HG03064 (cell line): Measurements from ENCODE around the gene CHMP1B.
A peak's percentile ranks its signal among the peaks of the same experiment; 100 is the strongest.
"Not testable (repeated sequence)": the region's sequence is repeated elsewhere in the genome, so short reads cannot be mapped to it uniquely, and the experiment has no call there.

Experiments used
- ATAC-seq: cut with Tn5 transposase; IDR thresholded peaks from one replicate; pipeline ENCODE4 v1.9.1; 2021; ENCODE audit warnings: low read depth; ENCODE audit not compliant: unreplicated experiment

Gene CHMP1B

DNA sequence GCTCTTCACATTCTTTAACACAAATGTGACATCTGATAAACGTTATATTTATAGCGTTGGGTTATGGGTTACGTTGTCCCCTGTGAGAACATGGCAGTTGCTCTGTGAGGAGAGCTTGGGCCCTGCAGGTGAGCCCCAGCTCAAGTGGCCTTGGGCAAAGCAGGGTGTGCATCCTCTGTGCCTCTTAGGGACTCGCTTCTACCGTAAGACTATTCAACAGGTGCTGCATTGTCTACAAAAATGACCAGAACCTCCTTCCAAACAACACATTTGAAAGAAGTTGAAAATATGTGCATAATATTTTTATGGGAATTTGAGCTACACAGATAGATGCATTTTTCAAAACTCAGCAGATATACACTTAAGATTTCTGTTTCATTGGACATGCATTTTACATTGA, 16.4 kb upstream of the CHMP1B start:
- no peak for ATAC-seq

DNA sequence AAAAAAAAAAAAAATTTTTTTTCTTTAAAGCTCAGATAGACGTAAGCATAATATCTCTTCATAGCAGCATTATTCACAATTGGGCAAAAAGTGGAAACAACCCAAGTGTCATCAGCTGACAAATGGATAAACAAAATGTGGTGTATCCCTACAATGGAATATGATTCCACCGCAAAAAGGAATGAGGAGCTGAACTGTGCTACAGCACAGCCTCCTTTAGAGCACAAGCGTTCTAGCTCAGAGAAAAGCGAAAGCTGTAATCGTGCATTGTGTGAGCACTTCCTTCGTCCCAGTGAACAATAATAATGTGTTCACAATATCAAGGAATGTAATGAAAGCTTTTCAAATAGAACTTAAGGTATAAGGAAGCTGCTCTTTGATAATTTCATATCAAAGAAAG, 11.7 kb upstream of the CHMP1B start:
- ATAC-seq = no peak

DNA sequence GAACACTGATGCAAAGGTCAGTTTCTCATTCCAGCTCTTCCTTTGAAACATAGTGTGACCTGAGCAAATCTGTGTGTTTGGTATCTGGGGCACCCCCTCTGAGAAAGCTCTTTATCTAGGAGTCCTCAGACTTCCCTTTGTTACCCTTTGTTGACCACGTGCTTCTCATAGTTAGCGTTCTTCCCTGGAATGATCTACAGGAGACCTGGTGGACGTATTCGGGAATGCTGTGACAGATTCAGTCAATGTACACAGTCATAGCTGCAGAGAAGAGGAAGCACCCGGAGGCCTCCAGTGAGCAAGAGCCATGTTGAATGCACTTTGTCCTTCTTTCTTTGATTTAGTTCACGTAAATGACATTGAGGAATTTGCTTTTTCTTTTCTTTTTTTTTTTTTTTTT, 10.7 kb upstream of the CHMP1B start:
- no peak for ATAC-seq

DNA sequence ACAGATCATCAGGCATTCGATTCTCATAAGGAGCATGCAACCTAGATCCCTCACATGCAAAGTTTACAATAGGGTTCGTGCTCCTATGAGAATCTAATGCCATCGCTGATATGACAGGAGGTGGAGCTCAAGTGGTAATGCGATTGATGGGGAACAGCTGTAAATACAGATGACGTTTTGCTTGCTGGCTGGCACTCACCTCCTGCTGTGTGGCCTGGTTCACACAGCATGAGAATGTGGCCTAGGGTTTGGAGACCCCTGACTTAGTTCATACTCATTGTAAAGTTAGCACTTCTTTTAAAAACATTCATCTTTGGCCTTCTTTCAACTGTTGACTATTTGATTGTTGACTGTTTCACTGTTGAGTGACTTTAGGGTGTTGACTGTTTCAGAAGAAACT, 8.7 kb upstream of the CHMP1B start:
- no peak for ATAC-seq

DNA sequence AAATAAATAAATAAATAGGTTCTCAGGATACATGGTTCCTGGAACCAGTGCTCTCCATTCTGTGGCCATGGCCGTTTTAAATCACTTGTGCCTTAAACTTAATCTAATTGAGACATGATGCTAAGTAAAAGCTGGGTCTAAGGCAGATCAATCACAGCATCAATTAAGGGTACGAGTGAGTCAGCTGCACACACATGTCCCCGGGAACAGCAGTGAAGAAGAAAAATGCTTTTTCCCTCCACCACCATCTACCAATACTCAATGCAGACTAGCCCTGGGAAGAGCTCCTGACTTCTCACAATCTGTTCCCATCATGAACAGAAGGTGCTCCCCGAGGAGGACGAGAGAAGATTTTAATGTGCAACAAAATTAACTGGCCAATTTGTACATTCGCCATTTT, 6.8 kb upstream of the CHMP1B start:
- no peak for ATAC-seq

DNA sequence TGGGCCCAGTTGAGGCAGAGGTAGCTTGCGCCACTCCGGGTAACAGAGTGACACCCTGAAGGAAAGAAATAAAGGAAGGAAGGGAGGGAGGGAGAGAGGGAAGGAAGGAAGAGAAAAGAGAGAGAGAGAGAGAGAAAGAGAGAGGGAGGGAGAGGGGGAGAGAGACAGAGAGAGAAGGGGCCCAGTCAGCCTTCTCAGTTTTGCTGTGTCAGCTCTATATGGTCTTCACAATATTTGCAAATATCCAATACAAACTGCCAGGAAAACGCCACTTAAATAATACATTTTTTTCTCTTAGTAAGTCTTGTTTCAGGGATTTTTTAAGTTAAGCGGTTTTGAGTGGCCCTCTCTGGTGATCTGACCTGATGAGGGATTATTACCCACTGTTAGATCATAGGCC, 5.6 kb upstream of the CHMP1B start:
- no peak for ATAC-seq

DNA sequence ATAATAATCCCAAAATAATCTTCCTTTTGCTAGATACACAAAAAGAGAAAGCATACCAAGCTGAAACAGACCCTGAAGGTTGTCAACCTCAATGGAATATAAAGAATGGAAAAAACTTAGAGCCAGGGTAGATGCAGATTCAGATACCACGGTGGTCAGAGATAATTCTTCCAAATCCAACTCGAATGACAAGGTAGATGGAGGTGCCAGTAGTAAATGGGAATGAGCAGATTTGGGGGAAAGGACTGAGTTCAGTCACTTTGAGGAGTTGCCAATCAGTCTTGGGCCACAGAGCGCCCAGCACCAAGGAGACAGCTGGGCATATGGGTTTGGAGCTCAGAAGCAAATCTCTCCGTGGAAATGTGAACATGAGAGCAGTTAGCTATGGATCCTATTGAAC, 3.4 kb upstream of the CHMP1B start:
- ATAC-seq = no peak

DNA sequence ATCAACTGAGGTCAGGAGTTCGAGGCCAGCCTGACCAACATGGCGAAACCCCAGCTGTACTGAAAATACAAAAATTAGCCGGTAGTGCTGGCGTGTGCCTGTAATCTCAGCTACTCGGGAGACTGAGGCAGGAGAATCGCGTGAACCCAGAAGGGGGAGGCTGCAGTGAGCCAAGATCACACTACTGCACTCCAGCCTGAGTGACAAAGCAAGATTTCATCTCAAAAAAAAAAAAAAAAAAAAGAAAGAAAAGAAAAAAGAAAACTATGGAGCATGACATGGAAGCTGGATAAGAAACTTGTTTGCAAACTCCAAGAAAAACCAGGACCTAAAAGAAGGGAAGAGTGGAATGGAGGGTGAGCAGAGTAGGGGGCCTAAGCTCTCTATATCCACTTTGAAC, 1.9 kb upstream of the CHMP1B start:
- ATAC-seq = no peak

DNA sequence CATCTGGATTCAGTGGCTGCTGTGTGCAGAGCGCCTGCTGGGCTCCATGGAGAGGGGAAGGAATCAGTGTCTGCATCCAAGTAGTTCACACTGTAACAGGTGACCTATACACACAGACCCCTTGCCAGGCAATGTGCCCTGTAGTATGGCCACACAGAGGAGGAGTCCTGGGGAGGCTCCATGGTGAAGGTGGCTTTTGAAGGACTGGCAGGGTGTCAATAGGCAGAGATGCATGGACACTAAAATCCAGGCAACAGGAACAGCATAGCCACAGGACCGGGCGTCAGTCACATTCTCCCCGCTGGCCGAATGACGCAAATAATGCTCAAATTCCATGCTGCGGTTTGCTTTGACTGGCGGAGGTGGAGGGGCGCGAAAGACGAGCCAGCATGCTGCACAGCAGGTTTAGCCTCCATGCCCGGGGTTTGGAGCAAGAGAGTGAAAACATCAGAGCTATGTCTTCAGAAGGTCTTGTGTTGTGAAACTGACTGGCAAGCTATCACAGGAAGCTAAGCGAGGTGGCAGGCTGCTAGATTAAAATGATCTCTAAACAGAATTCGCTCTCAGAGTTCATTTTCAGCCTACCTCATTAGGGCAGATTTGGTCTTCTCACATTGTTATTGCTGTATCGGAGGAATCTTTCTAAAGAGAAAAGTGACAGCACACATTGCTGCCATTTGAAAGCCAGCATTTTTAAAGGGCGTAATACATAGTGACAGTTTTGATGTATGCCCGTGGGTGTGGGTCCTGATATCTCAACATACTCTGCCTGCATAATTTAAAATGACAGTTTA, 1.2 kb upstream of the CHMP1B start:
- no peak for ATAC-seq

DNA sequence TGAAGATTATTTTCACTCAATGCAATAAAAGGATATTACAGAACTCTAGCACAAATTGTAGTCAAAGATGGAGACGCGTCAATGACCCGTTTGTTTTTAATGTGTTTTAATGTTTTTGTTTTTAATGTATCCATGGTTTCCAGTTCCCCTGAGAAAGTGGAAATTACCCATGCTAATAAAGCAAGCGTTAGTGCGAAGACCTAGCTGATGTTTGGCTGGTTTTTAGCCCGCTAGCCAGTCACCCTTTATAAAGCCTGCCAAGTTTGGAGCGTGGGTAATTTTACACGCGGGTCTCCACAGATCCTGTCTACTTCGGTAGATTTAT, 430 bp upstream of the CHMP1B start:
- peak; percentile 19 for ATAC-seq

DNA sequence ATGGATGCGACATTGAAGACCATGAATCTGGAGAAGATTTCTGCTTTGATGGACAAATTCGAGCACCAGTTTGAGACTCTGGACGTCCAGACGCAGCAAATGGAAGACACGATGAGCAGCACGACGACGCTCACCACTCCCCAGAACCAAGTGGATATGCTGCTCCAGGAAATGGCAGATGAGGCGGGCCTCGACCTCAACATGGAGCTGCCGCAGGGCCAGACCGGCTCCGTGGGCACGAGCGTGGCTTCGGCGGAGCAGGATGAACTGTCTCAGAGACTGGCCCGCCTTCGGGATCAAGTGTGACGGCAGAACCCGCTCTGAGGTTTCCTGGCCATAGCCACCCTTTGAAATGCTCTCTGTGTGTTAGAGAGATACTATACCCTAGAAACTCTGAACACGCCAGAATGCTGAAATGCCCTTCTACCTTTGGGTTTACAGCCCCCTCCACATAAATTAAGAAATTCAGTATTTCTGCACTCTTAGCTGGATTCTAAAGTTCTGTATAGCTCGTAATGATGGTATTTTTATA, 659 bp downstream of the CHMP1B start:
- no peak for ATAC-seq

DNA sequence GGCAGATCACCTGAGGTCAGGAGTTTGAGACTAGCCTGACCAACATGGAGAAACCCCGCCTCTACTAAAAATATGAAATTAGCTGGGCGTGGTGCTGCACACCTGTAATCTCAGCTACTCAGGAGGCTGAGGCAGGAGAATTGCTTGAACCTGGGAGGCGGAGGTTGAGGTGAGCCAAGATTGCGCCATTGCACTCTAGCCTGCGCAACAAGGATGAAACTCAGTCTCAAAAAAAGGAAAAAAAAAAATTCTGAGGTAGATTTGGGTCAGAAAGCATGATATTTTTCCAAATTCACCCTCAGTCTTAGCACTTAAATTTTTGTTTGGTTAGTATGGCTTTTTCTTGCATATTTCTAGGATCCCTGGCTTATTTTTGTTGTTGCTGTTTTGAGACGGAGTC, 3.3 kb downstream of the CHMP1B start:
- not testable (repeated sequence) for ATAC-seq

DNA sequence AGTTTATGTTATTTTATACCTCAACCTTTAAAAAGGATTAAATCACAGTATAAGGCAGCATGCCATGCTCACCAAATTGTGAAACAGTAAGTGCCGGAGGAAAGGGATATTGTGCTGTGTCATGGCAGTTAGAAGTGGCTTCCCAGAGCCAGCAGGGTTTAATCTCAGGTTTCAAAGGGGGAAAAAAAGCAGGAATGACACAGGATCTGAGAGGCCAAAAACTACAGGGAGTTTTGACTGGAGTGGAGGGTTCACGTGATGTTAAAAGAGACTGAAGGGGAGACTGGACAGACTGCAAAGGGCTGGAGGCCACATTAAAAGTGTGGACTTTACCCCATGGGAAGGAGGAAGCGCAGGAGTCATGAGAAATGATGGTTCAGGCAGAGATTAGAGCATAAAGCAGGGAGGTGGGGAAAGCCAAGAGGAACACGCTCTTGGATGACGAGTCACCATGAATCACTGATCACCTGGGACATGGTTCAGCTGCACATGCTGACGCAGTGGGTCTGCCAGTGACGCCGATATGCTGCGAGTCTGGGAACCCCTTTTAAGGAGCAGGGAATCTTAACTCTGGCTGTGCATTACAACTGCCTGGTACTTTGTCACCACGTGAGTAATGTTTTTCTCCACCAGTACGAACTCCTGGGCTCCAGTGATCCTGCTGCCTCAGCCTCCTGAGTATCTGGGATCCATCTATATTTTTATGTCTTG, 6.1 kb downstream of the CHMP1B start:
- no peak for ATAC-seq

DNA sequence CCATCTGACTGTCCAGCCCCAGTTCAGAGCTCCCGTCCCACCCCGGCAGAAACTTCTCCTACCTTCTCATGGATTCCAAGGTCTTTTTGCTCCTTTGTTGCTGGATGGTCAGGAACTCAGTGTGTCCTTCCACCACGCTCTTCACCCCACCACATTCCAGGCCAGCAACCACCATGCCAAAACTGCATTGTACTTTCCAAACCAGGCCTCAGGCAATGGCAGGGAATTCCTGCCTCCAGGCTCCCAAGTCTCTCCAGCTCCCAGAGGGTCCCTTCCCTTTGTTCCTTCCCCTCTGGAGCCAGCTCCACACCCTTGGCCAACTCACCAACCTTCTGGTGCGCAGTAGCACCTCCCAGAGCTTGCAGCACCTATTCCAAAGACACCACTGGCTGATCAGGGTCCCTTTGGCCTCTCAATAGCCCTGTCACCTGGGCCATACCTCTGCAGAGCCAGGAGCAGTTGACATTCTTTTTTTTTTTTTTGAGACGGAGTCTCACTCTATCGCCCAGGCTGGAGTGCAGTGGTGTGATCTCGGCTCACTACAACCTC, 8.1 kb downstream of the CHMP1B start:
- ATAC-seq = no peak

DNA sequence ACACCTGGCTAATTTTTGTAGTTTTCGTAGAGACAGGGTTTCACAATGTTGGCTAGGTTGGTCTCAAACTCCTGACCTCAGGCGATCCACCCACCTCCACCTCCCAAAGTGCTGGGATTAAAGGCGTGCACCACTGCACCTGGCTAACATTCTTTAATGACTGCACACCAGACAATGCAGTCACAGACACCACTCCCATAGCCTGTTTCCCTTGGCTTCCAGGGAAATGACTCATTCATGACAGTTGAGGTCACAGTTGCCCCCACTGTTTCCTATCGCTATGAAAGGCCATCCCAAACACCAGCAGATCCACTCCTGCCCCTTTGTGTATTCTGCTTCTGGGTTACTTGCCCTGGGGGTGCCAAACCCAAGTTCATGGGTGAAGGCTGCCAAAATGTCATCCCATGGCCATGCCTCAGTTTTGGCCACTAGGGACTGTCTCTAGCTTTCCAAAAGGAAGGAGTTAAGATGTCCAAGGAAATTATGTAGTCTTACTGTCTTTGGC, 8.7 kb downstream of the CHMP1B start:
- no peak for ATAC-seq

DNA sequence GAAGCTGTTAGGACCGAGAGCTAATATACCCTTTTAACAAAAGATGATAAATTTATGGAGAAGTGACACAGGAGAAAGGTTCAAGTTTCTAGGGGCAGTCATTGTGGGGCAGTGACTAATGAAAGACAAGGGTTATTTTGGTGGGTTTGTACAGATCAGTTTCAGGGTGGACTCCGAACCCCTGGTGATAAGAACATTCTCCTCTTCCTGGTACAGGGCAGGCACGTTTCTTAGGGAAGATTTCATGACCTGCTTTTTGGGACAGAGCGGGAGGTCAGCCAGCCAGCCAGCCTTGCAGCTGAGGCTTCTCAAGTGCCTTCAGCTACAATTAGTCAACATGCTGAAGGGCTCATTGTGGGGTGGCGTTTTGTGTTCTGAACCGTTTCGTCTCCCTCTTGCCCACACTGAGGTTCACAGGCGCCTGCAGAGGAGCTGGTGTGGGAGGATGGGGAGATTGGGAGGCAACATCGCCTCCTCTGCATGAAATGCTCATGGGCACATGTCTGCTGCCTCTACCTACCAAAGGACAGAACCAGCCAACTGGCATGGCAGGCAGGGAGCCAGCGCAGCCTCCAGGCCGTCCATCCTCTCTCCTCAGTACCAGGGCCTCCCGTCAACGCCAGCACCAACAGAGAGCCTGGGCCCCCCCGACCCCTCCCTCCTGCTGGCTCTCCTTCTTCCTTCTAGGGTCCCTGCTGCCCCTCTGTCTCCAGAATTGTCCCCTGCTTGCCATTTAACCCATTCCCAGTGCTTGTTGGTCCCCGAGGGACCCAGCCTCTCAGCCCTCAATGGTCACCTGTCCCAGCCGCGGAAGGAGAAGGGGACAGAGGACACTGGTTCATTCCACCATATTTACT, 9.6 kb downstream of the CHMP1B start:
- ATAC-seq = no peak

DNA sequence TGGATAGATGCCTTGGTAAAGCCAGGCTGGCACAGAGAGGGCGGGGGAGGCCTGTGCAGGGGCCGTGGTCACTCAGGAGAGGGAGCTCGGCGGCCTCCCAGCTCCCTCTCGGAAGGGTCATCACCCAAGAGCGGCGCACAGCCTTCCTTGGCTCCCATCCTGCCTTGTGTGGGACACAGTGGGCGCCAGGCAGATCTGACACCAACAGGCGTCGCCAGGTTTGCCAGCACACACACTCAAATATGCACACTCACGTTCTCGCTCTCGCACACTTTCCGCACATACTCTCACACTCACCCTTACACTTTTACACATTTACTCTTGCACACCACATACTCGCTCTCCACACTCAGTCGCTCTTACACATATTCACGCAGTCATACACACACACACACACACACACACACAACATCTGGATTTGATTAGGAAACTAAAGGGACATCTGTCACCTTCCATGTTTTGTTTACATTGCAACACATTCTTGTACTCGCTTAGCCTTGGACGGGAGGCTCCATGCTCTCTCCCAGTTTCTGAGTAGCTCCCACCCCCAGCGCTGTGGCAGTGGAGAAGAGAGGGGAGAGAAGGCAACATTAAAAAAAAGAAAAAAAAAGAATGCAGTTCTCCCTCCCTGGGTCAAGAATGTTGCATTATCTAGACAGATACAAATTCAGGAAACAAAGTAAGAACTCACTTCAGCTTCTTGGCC, 10.5 kb downstream of the CHMP1B start:
- no peak for ATAC-seq

DNA sequence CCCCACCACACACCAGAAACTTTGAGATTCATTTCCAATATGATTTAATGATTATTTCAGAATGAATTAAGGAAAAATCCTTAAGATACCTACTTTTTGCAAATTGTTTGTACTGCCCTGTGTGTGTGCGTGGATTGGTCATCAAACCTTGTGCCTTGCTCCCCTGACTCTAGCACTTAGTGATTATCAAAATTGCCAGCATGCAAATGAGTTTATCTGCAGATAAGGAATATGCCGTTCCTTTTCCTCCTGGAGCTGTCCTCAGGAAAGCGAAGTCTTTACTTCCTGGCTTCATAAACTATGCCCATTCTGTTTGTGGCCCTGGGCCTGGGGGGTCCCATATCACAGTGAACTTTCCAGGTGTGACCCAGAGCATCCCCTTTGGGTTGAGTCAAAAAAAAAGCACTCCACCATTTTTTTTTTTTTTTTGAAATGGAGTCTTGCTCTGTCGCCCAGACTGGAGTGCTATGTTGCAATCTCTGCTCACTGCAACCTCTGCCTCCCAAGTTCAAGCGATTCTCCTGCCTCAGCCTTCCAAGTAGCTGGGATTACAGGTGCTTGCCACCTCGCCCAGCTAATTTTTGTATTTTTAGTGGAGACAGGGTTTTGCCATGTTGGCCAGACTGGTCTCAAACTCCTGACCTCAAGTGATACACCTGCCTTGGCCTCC, 11.4 kb downstream of the CHMP1B start:
- ATAC-seq = no peak

DNA sequence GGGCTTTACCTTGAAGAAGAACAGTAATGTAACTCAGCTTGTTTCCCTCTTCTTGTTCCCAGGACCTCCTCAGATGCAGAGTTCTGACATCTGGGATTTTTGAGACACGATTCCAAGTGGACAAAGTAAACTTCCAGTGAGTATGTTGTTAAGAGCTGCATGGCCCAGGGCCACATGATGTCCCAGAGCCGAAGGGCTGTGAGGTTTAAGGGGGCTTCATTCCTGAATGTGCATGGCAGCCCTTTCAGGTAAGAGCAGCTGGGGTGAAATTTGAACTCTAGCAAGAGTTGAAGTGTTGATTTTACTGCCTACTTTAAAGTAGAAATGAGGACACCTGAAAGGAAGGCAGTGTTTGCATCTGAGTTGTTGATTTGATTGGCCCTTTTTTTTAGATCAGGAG, 13.3 kb downstream of the CHMP1B start:
- ATAC-seq = no peak

DNA sequence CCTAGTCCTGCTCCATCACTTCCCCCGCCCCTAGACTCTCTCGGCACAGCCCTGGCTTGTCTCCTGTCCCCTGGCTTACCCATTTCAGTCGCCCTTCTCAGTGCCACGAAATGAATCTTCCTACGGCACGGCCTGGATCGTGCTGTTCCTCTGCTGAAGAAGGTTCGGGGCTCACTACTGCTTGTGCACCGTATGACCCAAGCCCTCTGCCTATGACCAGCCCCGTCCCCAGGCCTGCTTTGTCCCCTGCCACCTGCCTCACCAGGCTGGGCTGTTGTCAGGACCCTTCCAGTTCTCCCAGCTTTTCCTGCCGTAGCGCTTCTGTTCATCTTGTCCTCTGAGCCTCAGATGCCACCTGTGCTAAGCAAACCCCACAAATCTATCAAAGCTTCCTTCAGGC, 13.9 kb downstream of the CHMP1B start:
- no peak for ATAC-seq
